GDM1 (cell line): Measurements from ENCODE around the gene TP53I11.

Experiments
- DNase-seq: peaks from one replicate; lab custom pipeline; 2025; lab: John Stamatoyannopoulos, UW

Gene TP53I11

DNA sequence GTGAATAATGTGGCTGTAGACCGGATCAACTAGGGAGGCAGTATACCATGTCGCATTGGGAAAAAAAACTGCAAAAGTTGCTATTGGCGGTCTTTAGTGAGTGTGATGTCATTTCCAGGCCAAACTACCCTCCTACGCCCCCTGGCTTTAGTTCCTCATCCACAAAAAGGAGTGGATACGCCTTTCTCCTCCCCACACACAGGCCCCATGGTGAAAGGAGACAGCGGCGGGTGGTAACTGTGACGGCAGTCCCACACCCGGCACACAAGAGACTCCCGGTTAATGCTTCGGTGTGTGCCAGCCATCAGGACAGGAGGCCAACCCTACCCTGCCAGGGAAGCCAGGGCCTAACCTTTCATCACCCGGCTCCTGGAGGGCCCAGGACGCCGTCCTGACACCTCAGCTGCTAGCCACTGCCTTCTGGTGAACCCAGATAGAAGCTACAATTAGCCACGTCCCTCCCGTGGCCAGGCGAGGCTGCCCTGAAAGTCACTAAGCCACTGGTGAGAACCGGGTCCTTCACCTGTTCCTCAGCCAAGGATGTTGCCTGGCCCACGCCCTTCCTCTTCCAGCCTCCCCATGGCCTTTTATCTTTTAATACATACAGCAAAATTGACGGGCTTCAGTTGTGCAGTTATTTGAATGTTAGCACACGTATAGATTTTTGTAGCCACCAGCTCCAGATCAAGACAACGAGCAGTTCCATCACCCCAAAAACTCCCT, 10.8 kb downstream of the TP53I11 start:
- DNase-seq, result peak; percentile 23

DNA sequence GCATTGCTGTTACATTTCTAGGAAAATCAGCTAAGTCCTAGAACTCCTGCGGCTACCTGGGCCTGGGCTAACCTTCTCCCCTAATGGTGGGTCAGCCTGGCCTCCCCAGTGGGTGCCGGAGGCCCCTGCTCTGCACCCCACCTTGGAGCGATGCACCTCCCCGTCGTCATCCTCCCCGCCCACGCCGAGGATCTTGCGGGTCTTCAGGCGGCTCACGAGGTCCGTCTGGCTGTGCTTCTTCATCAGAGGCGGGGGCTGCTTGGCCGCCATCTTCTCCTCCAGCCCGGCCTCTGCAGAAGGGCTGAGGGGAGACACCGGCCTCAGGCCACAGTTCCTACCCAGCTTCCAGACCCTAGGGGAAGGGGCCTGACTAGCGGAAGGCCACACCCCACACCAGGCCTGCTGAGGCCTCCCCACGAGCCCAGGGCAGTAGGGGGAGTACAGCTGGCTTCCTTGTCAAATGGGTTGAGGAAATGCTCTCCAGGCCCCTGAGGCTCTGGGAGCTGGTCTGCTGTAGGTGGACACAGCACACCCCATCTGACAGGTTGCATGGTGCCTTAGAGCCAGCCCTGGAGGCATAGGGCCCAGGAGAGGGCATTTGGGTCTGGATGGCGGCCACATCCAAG, 12.5 kb downstream of the TP53I11 start:
- no peak for DNase-seq

DNA sequence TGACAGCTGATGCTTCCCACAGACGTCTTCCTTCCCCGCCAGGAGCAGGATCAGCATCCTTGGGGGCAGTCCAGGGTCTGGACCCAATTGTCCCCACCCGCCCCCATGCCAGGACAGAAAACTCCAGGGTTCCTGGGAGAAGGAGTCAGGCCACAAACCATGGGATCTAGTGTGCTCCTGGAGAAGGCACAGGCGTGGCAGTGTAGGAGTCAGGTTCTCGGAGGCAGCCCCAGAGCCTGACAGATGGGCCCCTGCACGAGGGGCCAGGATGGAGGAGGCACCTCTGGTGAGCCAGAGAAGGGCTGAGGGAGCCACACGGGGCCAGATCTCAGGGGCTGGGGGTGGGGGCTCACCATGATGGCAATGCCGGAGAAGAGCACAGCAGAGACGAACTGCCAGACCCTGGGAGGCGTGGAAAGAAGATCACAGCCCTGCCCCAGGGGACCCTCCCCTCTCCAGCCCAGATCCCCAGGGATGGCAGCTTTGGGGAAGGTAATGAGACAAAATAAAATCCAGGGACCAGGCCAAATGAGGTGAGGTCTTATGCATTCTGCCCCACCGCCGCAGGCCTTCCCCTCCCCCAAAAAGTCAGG, 13.6 kb downstream of the TP53I11 start:
- DNase-seq, result no peak

DNA sequence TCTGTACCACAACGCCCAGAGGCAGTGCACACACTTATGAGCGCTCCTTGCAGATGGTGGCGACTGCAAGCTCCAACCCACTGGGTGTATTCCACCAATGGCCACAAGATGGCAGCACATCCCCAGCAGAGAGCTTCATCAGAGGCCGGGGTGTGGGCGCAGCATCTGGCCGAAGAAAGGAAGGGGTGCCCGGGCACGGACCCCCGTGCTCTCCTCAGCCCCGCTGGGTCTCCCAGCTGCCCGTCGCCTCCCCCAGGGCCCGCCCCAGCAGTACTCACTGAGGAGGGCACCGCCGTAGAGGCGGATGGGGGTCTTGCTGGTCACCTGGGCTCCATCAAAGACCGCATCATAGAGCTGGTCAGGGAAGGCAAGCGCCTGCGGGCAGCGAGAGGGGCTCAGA, 14.2 kb downstream of the TP53I11 start:
- peak; percentile 77 for DNase-seq

- no peak for DNase-seq
Observed at GRCh38 chr11:44934735-44935250, 15.9 kb downstream of the TP53I11 start.

DNA sequence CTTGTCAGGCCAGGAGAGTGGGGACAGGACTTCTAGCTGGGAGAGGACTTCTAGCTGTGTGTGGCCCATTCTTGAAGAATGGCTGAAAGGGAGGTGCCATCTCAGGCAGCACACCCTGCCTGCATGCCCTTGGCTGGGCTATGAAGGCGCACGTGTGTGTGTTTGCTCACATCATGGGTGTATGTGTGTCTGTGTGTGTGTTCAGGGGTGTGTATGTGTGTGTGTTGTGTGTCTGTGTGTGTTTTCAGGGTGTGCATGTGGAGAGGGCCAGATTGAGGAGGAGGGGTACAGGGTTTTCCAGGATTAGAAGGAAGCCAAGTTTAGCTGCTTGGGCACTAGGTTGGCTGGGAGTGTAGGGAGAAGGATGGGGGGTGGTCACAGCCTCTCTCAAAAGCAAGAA, 16.6 kb downstream of the TP53I11 start:
- DNase-seq, result no peak

DNA sequence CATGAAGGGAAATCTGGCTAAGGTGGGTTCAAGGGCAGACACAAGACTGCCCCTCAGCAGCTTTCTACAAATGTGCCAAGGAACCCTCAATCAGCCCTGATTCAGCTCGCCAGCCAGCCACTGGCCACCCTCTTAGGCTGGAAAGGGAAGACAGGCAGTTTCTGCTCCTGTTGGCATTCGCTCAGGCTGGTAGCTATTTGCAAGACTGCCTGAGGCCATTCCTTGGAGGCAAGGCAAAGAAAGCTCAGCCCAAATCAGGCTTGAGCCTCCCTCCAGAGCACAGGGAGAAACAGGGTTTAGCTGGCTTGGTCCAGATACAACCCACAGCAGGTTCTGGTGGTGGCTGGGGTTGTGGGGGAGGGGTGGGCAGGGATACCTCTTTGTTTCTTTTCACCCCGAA, 19.2 kb downstream of the TP53I11 start:
- DNase-seq, result no peak

DNA sequence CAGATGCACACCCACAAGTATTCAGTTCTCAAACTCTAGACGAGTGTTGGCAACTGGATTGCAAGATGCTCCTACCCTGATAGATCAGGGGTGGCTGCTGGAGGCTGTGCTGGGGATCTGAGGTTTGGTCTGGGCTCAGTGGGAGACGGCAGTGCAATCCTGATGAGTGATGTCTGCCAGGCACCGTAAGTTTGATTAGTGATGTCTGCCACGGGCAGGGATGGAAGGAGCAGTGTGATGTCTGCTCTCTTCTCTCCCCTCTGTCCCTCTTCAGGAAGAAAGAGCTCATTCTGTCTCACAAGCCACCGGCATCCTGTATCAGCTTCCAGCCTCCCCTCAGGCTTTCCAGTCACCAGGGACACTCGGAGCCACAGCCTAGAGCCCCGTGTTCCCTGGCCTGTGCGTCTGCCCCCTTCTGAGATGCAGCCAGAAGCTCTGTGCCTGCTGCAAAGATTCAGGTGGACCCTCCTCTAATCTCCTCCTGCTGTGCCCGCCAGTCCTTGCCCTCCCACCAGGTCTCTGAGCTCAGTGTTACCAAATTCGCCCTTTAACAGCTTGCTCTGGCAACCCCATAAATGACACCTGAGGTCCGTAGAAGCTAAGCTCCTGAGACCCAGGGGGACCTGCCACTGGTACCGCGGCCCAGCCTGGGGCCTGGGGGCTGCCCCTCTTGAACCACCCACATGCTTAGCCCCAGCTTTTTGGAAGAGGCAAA, 19.9 kb downstream of the TP53I11 start:
- no peak for DNase-seq

GRCh38 chr11:44928816-44929215, 21.9 kb downstream of the TP53I11 start:
- no peak for DNase-seq

GRCh38 chr11:44928144-44928543, 22.5 kb downstream of the TP53I11 start:
- no peak for DNase-seq

GRCh38 chr11:44927174-44927661, 23.5 kb downstream of the TP53I11 start:
- DNase-seq, result peak; percentile 21

DNA sequence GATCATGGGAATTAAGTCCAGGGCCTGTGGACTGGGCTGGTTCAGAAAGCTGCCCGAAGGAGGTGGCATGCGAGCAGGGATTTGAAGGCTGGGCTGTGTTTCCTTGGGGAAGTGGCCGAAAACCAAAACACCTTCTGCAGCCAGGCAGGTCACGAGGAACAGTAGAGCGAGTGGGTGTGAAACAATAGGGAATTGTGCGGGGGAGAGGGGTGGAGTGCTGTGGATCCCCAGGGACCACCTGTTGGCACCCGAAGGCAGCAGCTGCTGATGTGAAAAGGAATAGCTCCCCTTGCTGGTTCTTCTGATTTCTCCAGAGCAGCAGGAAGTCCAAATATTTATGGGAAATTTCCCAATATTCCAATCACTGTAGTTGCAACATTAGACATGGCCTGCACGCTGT, 24.6 kb downstream of the TP53I11 start:
- DNase-seq, result no peak

DNA sequence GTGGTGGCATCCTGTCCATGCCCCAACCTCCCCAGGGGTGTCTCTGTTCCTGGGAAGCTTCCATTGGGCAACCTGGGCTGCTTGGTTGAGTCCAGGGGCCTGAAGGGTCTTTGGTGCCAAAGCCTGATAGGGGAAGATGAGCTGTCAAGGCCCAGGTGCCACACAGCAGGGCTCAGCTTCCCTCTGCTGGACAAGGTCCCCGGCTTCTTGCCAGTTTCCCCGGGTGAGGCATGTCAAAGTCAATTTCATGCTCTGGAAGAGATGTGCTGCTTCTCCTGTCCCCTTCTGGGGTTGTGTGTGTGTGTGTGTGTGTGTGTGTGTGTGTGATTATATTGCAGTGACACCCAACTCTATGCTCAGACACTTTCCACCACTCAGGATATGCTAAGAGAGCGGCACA, 26.9 kb downstream of the TP53I11 start:
- no peak for DNase-seq

GRCh38 chr11:44923115-44923514, 27.6 kb downstream of the TP53I11 start:
- DNase-seq, result no peak

GRCh38 chr11:44920451-44920850, 30.2 kb downstream of the TP53I11 start:
- DNase-seq, result no peak

GRCh38 chr11:44917741-44918140, 32.9 kb downstream of the TP53I11 start:
- DNase-seq, result no peak

GRCh38 chr11:44916801-44917385, 33.8 kb downstream of the TP53I11 start:
- DNase-seq, result peak; percentile 9

GRCh38 chr11:44916331-44916730, 34.4 kb downstream of the TP53I11 start:
- no peak for DNase-seq

DNA sequence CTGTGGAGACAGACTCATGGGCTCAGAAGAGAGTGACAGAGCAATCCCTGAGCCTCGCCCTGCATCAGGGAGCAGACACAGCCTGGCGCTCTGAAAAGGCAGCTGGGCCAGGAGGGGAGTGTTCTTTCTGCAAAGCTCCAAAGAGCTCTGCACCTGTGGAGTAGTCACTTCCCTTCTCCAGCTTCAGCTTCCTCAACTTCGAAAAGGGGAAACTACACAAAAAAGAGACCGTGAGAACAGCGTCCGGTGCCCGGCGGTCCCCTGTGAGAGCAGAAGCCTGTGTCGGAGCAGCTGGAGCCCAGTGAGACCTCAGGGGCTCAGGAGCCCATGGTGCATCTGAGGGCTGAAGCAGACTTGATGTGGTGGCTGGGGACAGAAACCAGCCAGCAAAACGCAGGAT, 35.1 kb downstream of the TP53I11 start:
- DNase-seq, result peak; percentile 55

DNA sequence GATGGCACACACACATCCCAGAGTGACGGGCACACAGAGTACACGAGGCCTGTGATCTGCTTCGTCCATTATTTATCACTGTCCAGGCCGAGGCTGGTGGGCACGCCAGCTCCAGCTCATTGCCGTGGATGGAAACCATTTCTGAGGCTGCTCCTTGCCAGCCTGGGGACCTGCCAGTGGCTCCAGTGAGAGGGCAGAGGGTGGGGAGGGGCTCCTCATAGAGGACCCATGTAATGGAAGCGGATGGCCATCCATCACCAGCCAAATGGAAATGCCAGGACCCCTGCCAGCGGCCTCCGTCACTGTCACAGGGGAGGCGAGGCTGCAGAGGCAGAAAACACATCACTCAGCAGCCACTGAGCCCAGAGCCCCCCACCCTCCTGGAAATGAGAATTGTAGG, 35.7 kb downstream of the TP53I11 start:
- DNase-seq, result no peak

DNA sequence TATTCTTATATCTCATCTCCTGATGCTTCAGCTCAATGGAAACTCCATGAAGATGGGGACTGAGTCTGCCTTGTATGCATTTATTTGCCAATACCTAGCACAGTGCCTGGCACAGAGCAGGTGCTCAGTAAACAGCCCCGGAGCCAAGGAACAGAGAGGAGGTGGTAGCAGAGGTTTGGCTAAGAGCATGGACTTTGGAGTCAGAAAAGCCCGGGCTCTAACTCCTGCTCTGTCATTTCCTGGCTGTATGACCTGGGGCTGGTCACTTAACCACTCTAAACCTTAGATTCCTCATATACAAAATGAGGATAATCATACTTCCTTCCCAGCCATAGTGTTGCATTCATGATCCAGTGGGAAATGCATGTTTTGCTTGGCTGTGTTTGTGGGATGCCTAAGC, 36.6 kb downstream of the TP53I11 start:
- no peak for DNase-seq

- no peak for DNase-seq
Observed at GRCh38 chr11:44913502-44913901, 37.2 kb downstream of the TP53I11 start.
